ENCODE results near the gene BMAL1.

Gene BMAL1

GRCh38 chr11:13343931-13344717 is 66.5 kb downstream of the BMAL1 start:
- DNase-seq = peak; percentile 74

GRCh38 chr11:13344818-13345217 is 67.2 kb downstream of the BMAL1 start:
- DNase-seq = no peak

- DNase-seq = no peak
These were observed 68.9 kb downstream of the BMAL1 start for GRCh38 chr11:13346470-13346869.

- no peak for DNase-seq
These were observed 70.3 kb downstream of the BMAL1 start for GRCh38 chr11:13347901-13348300.

- no peak for DNase-seq
These were observed 70.7 kb downstream of the BMAL1 start for GRCh38 chr11:13348305-13348704.

GRCh38 chr11:13349046-13349445 is 71.5 kb downstream of the BMAL1 start:
- no peak for DNase-seq

GRCh38 chr11:13349581-13349980 is 72.0 kb downstream of the BMAL1 start:
- no peak for DNase-seq

GRCh38 chr11:13352711-13353110 is 75.1 kb downstream of the BMAL1 start:
- DNase-seq = no peak

GRCh38 chr11:13354335-13354734 is 76.7 kb downstream of the BMAL1 start:
- DNase-seq = no peak

- DNase-seq = no peak
These were observed 77.6 kb downstream of the BMAL1 start for GRCh38 chr11:13355191-13355590.

- no peak for DNase-seq
These were observed 79.6 kb downstream of the BMAL1 start for GRCh38 chr11:13357232-13357631.

GRCh38 chr11:13358596-13359270 is 81.1 kb downstream of the BMAL1 start:
- DNase-seq = peak; percentile 69

- DNase-seq = no peak
These were observed 85.1 kb downstream of the BMAL1 start for GRCh38 chr11:13362596-13363109.

- no peak for DNase-seq
These were observed 86.8 kb downstream of the BMAL1 start for GRCh38 chr11:13364388-13364787.

- no peak for DNase-seq
These were observed 88.9 kb downstream of the BMAL1 start for GRCh38 chr11:13366266-13367026.

- DNase-seq = no peak
These were observed 89.5 kb downstream of the BMAL1 start for GRCh38 chr11:13367115-13367514.

- peak; percentile 64 for DNase-seq
These were observed 90.5 kb downstream of the BMAL1 start for GRCh38 chr11:13368041-13368446.

GRCh38 chr11:13373216-13373615 is 95.6 kb downstream of the BMAL1 start:
- DNase-seq = no peak

GRCh38 chr11:13375798-13376197 is 98.2 kb downstream of the BMAL1 start:
- DNase-seq = no peak

GRCh38 chr11:13376402-13376801 is 98.8 kb downstream of the BMAL1 start:
- DNase-seq = no peak

- no peak for DNase-seq
These were observed 99.2 kb downstream of the BMAL1 start for GRCh38 chr11:13376838-13377237.

GRCh38 chr11:13378316-13378715 is 100.7 kb downstream of the BMAL1 start:
- DNase-seq = no peak

GRCh38 chr11:13380731-13381130 is 103.1 kb downstream of the BMAL1 start:
- DNase-seq = no peak
